ENCODE measurements around the gene SLC48A1. TPM values are rescaled to one million over a fixed set of nuclear protein-coding genes. Genes with fewer than 3 reads are reported as not detected.

SLC48A1 gene
- polyA plus RNA-seq, 3 donors, result 9.4 to 19.6 (median 15.8) TPM

DNA sequence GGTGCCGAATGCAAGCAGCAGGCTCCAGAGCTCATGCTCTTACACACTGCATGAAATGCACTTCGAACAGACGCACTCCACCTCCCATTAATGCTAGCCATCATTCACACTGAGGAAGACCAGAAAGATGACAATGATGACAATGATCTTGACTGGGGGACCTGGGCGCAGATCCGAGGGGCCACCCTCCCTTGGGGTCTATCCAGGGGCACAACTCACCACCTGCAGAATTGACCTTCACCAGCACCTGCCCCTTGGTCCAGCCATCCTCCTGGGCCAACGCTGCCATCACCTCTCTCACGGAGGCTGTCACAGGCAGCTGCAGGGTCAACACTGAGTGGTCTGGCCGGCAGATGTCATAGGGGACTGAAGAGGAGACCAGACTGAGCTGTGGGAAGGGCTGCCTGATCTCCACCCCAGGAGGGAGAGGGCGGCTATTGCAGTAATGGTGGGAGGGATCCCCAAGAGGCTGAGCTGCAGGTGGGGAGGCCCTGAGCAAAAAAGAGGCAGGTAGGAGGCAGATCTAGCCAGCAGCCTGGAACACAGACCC, 29.7 kb upstream of the SLC48A1 start:
- no peaks in the 10 kb centered on the region for H3K36me3 ChIP-seq (replicated peaks in 1 of 2; ENCODE audit: control insufficient read depth in 1 of 2, insufficient read depth in 2 of 2, low read length in 2 of 2)
- Mint-ChIP-seq H3K4me3 (no peak overlapping the region), H3K4me1 (peaks cover 40% of the 10 kb centered on the region), H3K9me3 (peaks cover 0 to 1% (median 0%) of the 10 kb centered on the region in 7 donors), H3K36me3 (peaks cover 0 to 2% of the 10 kb centered on the region in 2 donors), H3K27me3 (ENCODE audit: low read depth in 3 of 3) (peaks cover 17 to 30% (median 18%) of the 10 kb centered on the region in 3 donors), H3K27ac (peak overlapping the region in 2 of 7 donors; percentile 13 to 72)
- intact Hi-C loops (cut with micrococcal nuclease), result loop anchor here (2.0 to 5.0 kb wide), 3 partner anchors 34 to 93 kb away; no protein-coding TSS in a partner anchor
- 89% methylated on average over 6 of the region's 9 CpGs for WGBS (ENCODE audit: insufficient coverage)
- TF ChIP-seq, protein P1, sequence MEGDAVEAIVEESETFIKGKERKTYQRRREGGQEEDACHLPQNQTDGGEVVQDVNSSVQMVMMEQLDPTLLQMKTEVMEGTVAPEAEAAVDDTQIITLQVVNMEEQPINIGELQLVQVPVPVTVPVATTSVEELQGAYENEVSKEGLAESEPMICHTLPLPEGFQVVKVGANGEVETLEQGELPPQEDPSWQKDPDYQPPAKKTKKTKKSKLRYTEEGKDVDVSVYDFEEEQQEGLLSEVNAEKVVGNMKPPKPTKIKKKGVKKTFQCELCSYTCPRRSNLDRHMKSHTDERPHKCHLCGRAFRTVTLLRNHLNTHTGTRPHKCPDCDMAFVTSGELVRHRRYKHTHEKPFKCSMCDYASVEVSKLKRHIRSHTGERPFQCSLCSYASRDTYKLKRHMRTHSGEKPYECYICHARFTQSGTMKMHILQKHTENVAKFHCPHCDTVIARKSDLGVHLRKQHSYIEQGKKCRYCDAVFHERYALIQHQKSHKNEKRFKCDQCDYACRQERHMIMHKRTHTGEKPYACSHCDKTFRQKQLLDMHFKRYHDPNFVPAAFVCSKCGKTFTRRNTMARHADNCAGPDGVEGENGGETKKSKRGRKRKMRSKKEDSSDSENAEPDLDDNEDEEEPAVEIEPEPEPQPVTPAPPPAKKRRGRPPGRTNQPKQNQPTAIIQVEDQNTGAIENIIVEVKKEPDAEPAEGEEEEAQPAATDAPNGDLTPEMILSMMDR (IDR thresholded peaks at IDR 0.05), result no peak
- no peaks in the 10 kb centered on the region for H4K20me1 ChIP-seq (ENCODE audit: insufficient read depth, low read length)
- H3K4me3 ChIP-seq (replicated peaks in 1 of 3; ENCODE audit: low read depth in 2 of 3, low read length in 3 of 3), result no peak overlapping the region
- no peak overlapping the region for H3K27ac ChIP-seq (ENCODE audit: low read depth in 1 of 2, low read length in 2 of 2)
- no peak overlapping the region for H2AFZ ChIP-seq (ENCODE audit: insufficient read depth, low read depth, low read length, poor library complexity, severe bottlenecking)
- H3K4me1 ChIP-seq (ENCODE audit: control insufficient read depth in 1 of 2, insufficient read depth in 2 of 2, low read length in 2 of 2), result peaks cover 21 to 26% of the 10 kb centered on the region in 2 donors
- no peaks in the 10 kb centered on the region for H3K79me2 ChIP-seq (ENCODE audit: insufficient read depth, low read length)
- DNase-seq, result no peak
- no peak overlapping the region for H3K9ac ChIP-seq (ENCODE audit: insufficient read depth, low read length, poor library complexity, severe bottlenecking)
- no peak overlapping the region for H3K4me2 ChIP-seq (replicated peaks; ENCODE audit: extremely low read depth, low read length, poor library complexity, severe bottlenecking)
- no peaks in the 10 kb centered on the region for H3K9me3 ChIP-seq (replicated peaks in 1 of 2; ENCODE audit: control insufficient read depth in 1 of 2, insufficient read depth in 1 of 2, low read length in 2 of 2)
- H3K27me3 ChIP-seq (ENCODE audit: control insufficient read depth in 2 of 2, insufficient read depth in 2 of 2, low read length in 2 of 2), result no peaks in the 10 kb centered on the region

DNA sequence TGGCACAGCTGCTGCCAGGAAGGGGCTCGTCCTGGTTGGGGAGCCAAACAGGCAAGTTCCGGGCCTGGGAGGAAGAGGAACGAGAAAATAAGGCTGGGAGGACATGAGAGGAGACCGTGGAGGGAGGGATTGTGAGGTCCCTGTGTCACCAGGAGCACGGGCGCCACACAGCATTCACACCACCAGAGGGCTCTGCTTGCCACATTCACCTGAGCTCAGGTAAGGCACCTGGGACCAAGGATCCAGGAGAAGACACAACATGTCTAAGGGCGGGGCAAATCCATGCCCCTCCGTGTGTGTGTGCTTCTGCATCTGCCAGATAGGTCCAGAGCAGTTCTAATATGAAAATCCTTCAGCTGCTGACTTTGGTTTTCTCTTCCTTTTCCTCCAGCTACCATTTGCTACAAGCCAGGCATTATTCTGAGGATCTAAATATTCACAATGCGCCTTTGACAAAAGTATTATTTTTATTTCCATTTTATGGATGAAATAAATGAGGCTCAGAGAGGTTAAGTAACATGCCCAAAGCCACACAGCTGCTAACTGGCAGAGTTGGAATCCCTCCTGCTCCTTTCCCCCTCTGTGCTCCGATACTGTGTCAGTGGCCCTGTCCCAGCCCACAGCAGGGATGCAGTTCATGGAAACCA, 28.9 kb upstream of the SLC48A1 start:
- Histone ChIP-seq H3K9ac (ENCODE audit: insufficient read depth, low read length, poor library complexity, severe bottlenecking) (no peak overlapping the region), H3K27me3 (ENCODE audit: control insufficient read depth in 2 of 2, insufficient read depth in 2 of 2, low read length in 2 of 2) (no peaks in the 10 kb centered on the region), H3K4me3 (replicated peaks in 1 of 3; ENCODE audit: low read depth in 2 of 3, low read length in 3 of 3) (no peak overlapping the region), H4K20me1 (ENCODE audit: insufficient read depth, low read length) (no peaks in the 10 kb centered on the region), H3K9me3 (replicated peaks in 1 of 2; ENCODE audit: control insufficient read depth in 1 of 2, insufficient read depth in 1 of 2, low read length in 2 of 2) (no peaks in the 10 kb centered on the region), H3K4me1 (ENCODE audit: control insufficient read depth in 1 of 2, insufficient read depth in 2 of 2, low read length in 2 of 2) (peaks cover 21 to 26% of the 10 kb centered on the region in 2 donors), H3K36me3 (replicated peaks in 1 of 2; ENCODE audit: control insufficient read depth in 1 of 2, insufficient read depth in 2 of 2, low read length in 2 of 2) (no peaks in the 10 kb centered on the region), H3K27ac (ENCODE audit: low read depth in 1 of 2, low read length in 2 of 2) (no peak overlapping the region), H2AFZ (ENCODE audit: insufficient read depth, low read depth, low read length, poor library complexity, severe bottlenecking) (no peak overlapping the region), H3K4me2 (replicated peaks; ENCODE audit: extremely low read depth, low read length, poor library complexity, severe bottlenecking) (no peak overlapping the region), H3K79me2 (ENCODE audit: insufficient read depth, low read length) (no peaks in the 10 kb centered on the region)
- intact Hi-C loops (cut with micrococcal nuclease), result loop anchor here in 1 of 2 donors (5.0 kb wide), 1 partner anchor 33 kb away; no protein-coding TSS in a partner anchor
- no peak overlapping the region for H3K4me3 Mint-ChIP-seq
- no peak for DNase-seq
- TF ChIP-seq, protein P1 (IDR thresholded peaks at IDR 0.05), result peak; percentile 50
- 64% methylated on average over 3 of the region's 10 CpGs for WGBS (ENCODE audit: insufficient coverage)
- peaks cover 40% of the 10 kb centered on the region for H3K4me1 Mint-ChIP-seq
- peak overlapping the region in 2 of 7 donors; percentile 13 to 72 for H3K27ac Mint-ChIP-seq
- peaks cover 17 to 33% (median 18%) of the 10 kb centered on the region in 3 donors for H3K27me3 Mint-ChIP-seq (ENCODE audit: low read depth in 3 of 3)
- peaks cover 0 to 1% (median 0%) of the 10 kb centered on the region in 7 donors for H3K9me3 Mint-ChIP-seq
- H3K36me3 Mint-ChIP-seq, result peaks cover 0 to 2% of the 10 kb centered on the region in 2 donors

Measured in CD14-positive monocyte (primary cell).